Fibroblast of skin of right biceps (primary cell): Measurements from ENCODE around the gene ZBTB45.

Source experiments
- DNase-seq: peaks from one replicate; pipeline ENCODE4 v3.0.0-alpha.2; 2013

ZBTB45 gene

GRCh38 chr19:58538257-58539168 lies 18.9 kb upstream of the ZBTB45 start:
- no peak for DNase-seq

GRCh38 chr19:58536852-58537798 lies 17.5 kb upstream of the ZBTB45 start:
- no peak for DNase-seq

GRCh38 chr19:58535857-58536256 lies 16.2 kb upstream of the ZBTB45 start:
- no peak for DNase-seq

GRCh38 chr19:58531034-58531840 lies 11.6 kb upstream of the ZBTB45 start:
- DNase-seq: no peak

- no peak for DNase-seq
Observed at GRCh38 chr19:58529405-58529804, 9.8 kb upstream of the ZBTB45 start.

GRCh38 chr19:58522709-58523108 lies 3.1 kb upstream of the ZBTB45 start:
- no peak for DNase-seq

- no peak for DNase-seq
Observed at GRCh38 chr19:58521651-58522050, 2.0 kb upstream of the ZBTB45 start.

- no peak for DNase-seq
Observed at GRCh38 chr19:58520257-58520599, 618 bp upstream of the ZBTB45 start.

GRCh38 chr19:58519087-58519354 lies 589 bp downstream of the ZBTB45 start:
- DNase-seq: peak; percentile 80

GRCh38 chr19:58518256-58519086 lies 1.1 kb downstream of the ZBTB45 start:
- no peak for DNase-seq

GRCh38 chr19:58516964-58517833 lies 2.4 kb downstream of the ZBTB45 start:
- no peak for DNase-seq

GRCh38 chr19:58516246-58516836 lies 3.3 kb downstream of the ZBTB45 start:
- DNase-seq: no peak

- DNase-seq: no peak
Observed at GRCh38 chr19:58515259-58515658, 4.4 kb downstream of the ZBTB45 start.

- no peak for DNase-seq
Observed at GRCh38 chr19:58514564-58515022, 5.0 kb downstream of the ZBTB45 start.

- DNase-seq: peak; percentile 88
Observed at GRCh38 chr19:58513694-58514563, 5.7 kb downstream of the ZBTB45 start.

- DNase-seq: no peak
Observed at GRCh38 chr19:58513213-58513693, 6.4 kb downstream of the ZBTB45 start.

GRCh38 chr19:58511353-58512208 lies 8.0 kb downstream of the ZBTB45 start, which contains the start of gene SLC27A5:
Gene SLC27A5, minus strand, starts transcription at chr19:58511992. Its CDS starts 37 bp downstream, at chr19:58511955.
- DNase-seq: no peak
